Thoracic aorta (tissue), 2 donors: ENCODE data around the gene FARS2. TPM values are rescaled to one million over a fixed set of nuclear protein-coding genes. Genes with fewer than 3 reads are reported as not detected.

Experiments used
- ATAC-seq: fragments of 150-250 bp; one replicate; pipeline ENCODE4 v1.8.0; 2017; ENCODE audit warnings: low read depth; ENCODE audit not compliant: insufficient number of reproducible peaks, low FRiP score
- DNase-seq: peaks from one replicate; pipeline ENCODE4 v3.0.0-alpha.2; 2020; ENCODE audit warnings: low spot score
- H3K27ac ChIP-seq, 2 donors: fragments of 200-600 bp; sonication (generic); 1 replicate in 1 of 2; 2 replicates in 1 of 2; pipeline ENCODE4 v1.5.1; 2016; ENCODE audit warnings: mild to moderate bottlenecking in 2 of 2, moderate library complexity in 2 of 2
- H3K27me3 ChIP-seq: fragments of 200-600 bp; sonication (generic); replicated peaks from 2 replicates; pipeline ENCODE4 v1.6.0; 2016; ENCODE audit warnings: mild to moderate bottlenecking; ENCODE audit not compliant: insufficient read depth
- H3K36me3 ChIP-seq: fragments of 200-600 bp; sonication (generic); one replicate; pipeline ENCODE4 v1.5.1; 2016
- H3K4me1 ChIP-seq, 2 donors: fragments of 200-600 bp; sonication (generic); 1 replicate in 1 of 2; 2 replicates in 1 of 2; pipeline versions ENCODE4 v1.5.1 to v1.6.0; 2016; ENCODE audit warnings: low read depth in 2 of 2, mild to moderate bottlenecking in 1 of 2; ENCODE audit not compliant: control insufficient read depth in 1 of 2
- H3K4me3 ChIP-seq: fragments of 200-600 bp; sonication (generic); 2 replicates; pipeline ENCODE4 v1.5.1; 2016; ENCODE audit warnings: mild to moderate bottlenecking
- H3K9me3 ChIP-seq: fragments of 200-600 bp; sonication (generic); 2 replicates; pipeline ENCODE4 v1.5.1; 2016
- CTCF ChIP-seq: fragments of 200-600 bp; sonication (generic); IDR thresholded peaks from one replicate; pipeline ENCODE4 v1.5.1; 2019; ENCODE audit warnings: antibody characterized with exemption
- total RNA-seq, 2 donors: library from RNA; depleted of rRNA; stranded (reverse); fragments of >200 nt; gene quantifications; one replicate each; pipeline versions ENCODE4 v1.1.0 to v1.2.3, GENCODE V29; 2016

FARS2 gene
- total RNA-seq, 2 donors from 2014 or later, result 10.4 to 11.6 TPM

- TF ChIP-seq CTCF, result no peak
These were observed 188.8 kb downstream of the FARS2 start for GRCh38 chr6:5450073-5450472.

GRCh38 chr6:5453546-5453945, 192.2 kb downstream of the FARS2 start:
- ATAC-seq, result no peak
- TF ChIP-seq CTCF, result no peak
- H3K36me3 ChIP-seq, result no peaks in the 10 kb centered on the region
- no peak for DNase-seq
- H3K4me1 ChIP-seq, result peaks cover 0 to 9% of the 10 kb centered on the region in 2 donors
- H3K27me3 ChIP-seq, result no peaks in the 10 kb centered on the region
- H3K9me3 ChIP-seq, result no peaks in the 10 kb centered on the region
- H3K27ac ChIP-seq, result no peak overlapping the region
- H3K4me3 ChIP-seq, result no peak overlapping the region

More at GRCh38 chr6:5450073-5450472, 188.8 kb downstream of the FARS2 start:
- Histone ChIP-seq H3K36me3 (no peaks in the 10 kb centered on the region), H3K9me3 (no peaks in the 10 kb centered on the region), H3K4me3 (no peak overlapping the region), H3K27me3 (no peaks in the 10 kb centered on the region), H3K4me1 (no peaks in the 10 kb centered on the region), H3K27ac (no peak overlapping the region)
- ATAC-seq, result no peak
- DNase-seq, result no peak

- TF ChIP-seq CTCF, result no peak
- peaks cover 0 to 9% of the 10 kb centered on the region in 2 donors for H3K4me1 ChIP-seq
- no peak for ATAC-seq
These were observed 193.8 kb downstream of the FARS2 start for GRCh38 chr6:5455142-5455541.

GRCh38 chr6:5457041-5457440, 195.7 kb downstream of the FARS2 start:
- Histone ChIP-seq H3K4me1 (peaks cover 0 to 9% of the 10 kb centered on the region in 2 donors), H3K9me3 (no peaks in the 10 kb centered on the region), H3K36me3 (no peaks in the 10 kb centered on the region), H3K27me3 (no peaks in the 10 kb centered on the region), H3K27ac (no peak overlapping the region), H3K4me3 (no peak overlapping the region)
- ATAC-seq, result no peak
- no peak for DNase-seq
- no peak for TF ChIP-seq CTCF

More at GRCh38 chr6:5455142-5455541, 193.8 kb downstream of the FARS2 start:
- Histone ChIP-seq H3K9me3 (no peaks in the 10 kb centered on the region), H3K27me3 (no peaks in the 10 kb centered on the region), H3K4me3 (no peak overlapping the region), H3K36me3 (no peaks in the 10 kb centered on the region), H3K27ac (no peak overlapping the region)
- no peak for DNase-seq

- TF ChIP-seq CTCF, result no peak
- H3K27ac ChIP-seq, result no peak overlapping the region
- no peaks in the 10 kb centered on the region for H3K9me3 ChIP-seq
- no peaks in the 10 kb centered on the region for H3K36me3 ChIP-seq
- no peaks in the 10 kb centered on the region for H3K27me3 ChIP-seq
- H3K4me1 ChIP-seq, result peaks cover 0 to 9% of the 10 kb centered on the region in 2 donors
- H3K4me3 ChIP-seq, result no peak overlapping the region
- ATAC-seq (no peak), DNase-seq (no peak)
These were observed 196.8 kb downstream of the FARS2 start for GRCh38 chr6:5457983-5458683.
